Esophagus (tissue), 2 donors: ENCODE results near the gene ZDHHC3. TPM values are rescaled to one million over a fixed set of nuclear protein-coding genes. Genes with fewer than 3 reads are reported as not detected.

Experiments
- H3K27ac ChIP-seq, 2 donors: one replicate each; pipeline ENCODE4 v1.5.1; 2013; ENCODE audit warnings: low read depth in 2 of 2, mild to moderate bottlenecking in 2 of 2, inconsistent platforms in 1 of 2, low read length in 1 of 2, moderate library complexity in 1 of 2
- H3K27me3 ChIP-seq, 2 donors: one replicate each; pipeline ENCODE4 v1.6.1; 2013; ENCODE audit warnings: low read length in 2 of 2, control low read depth in 1 of 2, mild to moderate bottlenecking in 1 of 2; ENCODE audit not compliant: insufficient read depth in 2 of 2, control insufficient read depth in 1 of 2
- H3K36me3 ChIP-seq, 2 donors: one replicate each; pipeline ENCODE4 v1.6.1; 2013; ENCODE audit warnings: low read length in 1 of 2; ENCODE audit not compliant: control insufficient read depth in 2 of 2, insufficient read depth in 2 of 2
- H3K4me1 ChIP-seq, 2 donors: one replicate each; pipeline ENCODE4 v1.6.1; 2013; ENCODE audit warnings: low read length in 1 of 2; ENCODE audit not compliant: control insufficient read depth in 2 of 2, insufficient read depth in 2 of 2
- H3K4me3 ChIP-seq, 2 donors: one replicate each; pipeline ENCODE4 v1.5.1; 2013; ENCODE audit warnings: low read length in 2 of 2, mild to moderate bottlenecking in 2 of 2, low read depth in 1 of 2, moderate library complexity in 1 of 2
- H3K9me3 ChIP-seq, 2 donors: one replicate each; pipeline ENCODE4 v1.6.1; 2013; ENCODE audit warnings: mild to moderate bottlenecking in 2 of 2, low read depth in 1 of 2, low read length in 1 of 2, moderate library complexity in 1 of 2; ENCODE audit not compliant: control insufficient read depth in 2 of 2, insufficient read depth in 1 of 2
- WGBS, 2 donors: extraction: QIAGEN DNeasy Blood & Tissue Kit; methylation state at CpG; one replicate each; pipeline ENCODE4 v1.1.7; 2013; 5-methylcytosine and 5-hydroxymethylcytosine counted together
- polyA plus RNA-seq, 2 donors: library from polyadenylated mRNA; stranded (reverse); fragments of 200-250 nt; gene quantifications; one replicate each; pipeline ENCODE4 v1.2.3, GENCODE V29; 2013
- donor health status: healthy with polysubstance abuse.
- donor health status: Bipolar disorder and iron deficiency.

Gene ZDHHC3
- polyA plus RNA-seq, 2 donors, result 26.0 to 50.1 TPM

DNA sequence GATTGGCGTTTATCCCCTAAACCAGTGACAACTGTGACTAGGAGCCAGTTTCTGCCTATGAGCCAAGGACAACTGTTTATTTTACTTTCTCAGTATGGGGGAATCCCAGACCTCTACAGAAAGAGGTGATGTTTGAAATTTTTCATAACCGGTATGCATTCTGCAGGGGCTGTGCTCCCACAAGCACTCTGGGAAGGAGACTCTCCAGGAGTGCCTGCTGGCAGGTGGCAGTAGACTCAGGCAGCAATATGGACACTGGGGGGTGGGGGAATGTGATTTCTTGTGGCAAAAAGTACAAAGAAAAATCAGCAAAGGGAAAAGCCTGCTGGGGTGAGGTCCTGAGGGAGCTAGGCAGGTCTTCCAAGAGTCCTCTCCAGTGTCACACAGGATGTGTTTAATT lies 95.7 kb downstream of the ZDHHC3 start:
- H3K9me3 ChIP-seq, result no peaks in the 10 kb centered on the region
- H3K4me3 ChIP-seq, result no peak overlapping the region
- no peak overlapping the region for H3K27ac ChIP-seq
- peaks cover 0 to 8% of the 10 kb centered on the region in 2 donors for H3K4me1 ChIP-seq
- no peaks in the 10 kb centered on the region for H3K36me3 ChIP-seq
- H3K27me3 ChIP-seq, result no peaks in the 10 kb centered on the region
- 57 to 60% methylated on average over 2 of the region's 2 CpGs for WGBS, 2 donors

DNA sequence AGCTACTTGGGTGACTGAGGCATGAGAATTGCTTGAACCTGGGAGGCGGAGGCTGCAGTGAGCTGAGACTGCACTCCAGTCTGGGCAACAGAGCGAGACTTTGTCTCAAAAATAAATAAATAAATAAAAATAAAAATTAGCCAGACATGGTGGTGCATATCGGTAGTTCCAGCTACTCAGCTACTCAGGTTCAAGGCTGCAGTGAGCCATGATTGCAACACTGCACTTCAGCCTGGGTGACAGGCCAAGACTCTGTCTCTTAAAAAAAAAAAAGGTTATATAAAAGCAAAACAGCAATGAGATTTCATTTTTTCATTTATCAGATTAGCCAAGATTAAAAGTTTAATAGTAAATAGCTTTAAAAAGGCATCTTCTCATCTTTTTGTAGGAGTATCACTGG lies 98.6 kb downstream of the ZDHHC3 start:
- Histone ChIP-seq H3K4me1 (no peaks in the 10 kb centered on the region), H3K4me3 (no peak overlapping the region), H3K36me3 (no peaks in the 10 kb centered on the region), H3K9me3 (no peaks in the 10 kb centered on the region), H3K27ac (no peak overlapping the region), H3K27me3 (no peaks in the 10 kb centered on the region)
- WGBS, 2 donors, result 93 to 94% methylated on average over 3 of the region's 3 CpGs

DNA sequence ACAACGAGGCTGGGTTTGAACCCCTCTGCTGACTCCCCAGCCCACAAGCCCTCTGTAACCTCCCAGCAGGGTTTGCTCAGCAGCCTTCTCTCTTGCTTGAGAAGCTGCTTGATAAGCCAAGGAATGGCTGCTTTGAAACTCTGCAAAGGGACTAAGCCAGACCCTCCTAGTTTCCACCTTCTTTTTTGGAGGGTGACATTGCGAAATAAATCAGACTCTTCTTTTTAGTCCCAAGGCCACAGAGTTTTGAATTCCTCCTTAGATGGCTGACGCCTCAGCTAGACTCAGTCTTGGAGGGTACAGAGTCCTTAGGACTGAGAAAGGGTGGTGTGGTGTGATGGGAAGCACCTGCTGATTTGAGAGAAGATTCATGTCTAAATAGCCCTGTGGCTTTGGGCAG lies 100.4 kb downstream of the ZDHHC3 start:
- H3K27me3 ChIP-seq, result no peaks in the 10 kb centered on the region
- no peaks in the 10 kb centered on the region for H3K9me3 ChIP-seq
- no peaks in the 10 kb centered on the region for H3K36me3 ChIP-seq
- 82 to 84% methylated on average over 3 of the region's 3 CpGs for WGBS, 2 donors
- no peak overlapping the region for H3K27ac ChIP-seq
- no peaks in the 10 kb centered on the region for H3K4me1 ChIP-seq
- H3K4me3 ChIP-seq, result no peak overlapping the region

Other genes starting within 250 kb of the ZDHHC3 start
- under 1 TPM; 0.53 to 0.89 TPM for gene ZNF501, start 246.5 kb downstream of the ZDHHC3 start, polyA plus RNA-seq
- 1 to 10 TPM; 6.3 to 7.0 TPM for gene KIAA1143, start 214.6 kb downstream of the ZDHHC3 start, polyA plus RNA-seq
- 1 to 10 TPM; 4.2 to 4.3 TPM for gene KIF15, start 214.4 kb downstream of the ZDHHC3 start, polyA plus RNA-seq
- 10 to 100 TPM in 1 of 2 donors, 1 to 10 TPM in 1; 8.3 to 10.9 TPM for gene TMEM42, start 114.3 kb downstream of the ZDHHC3 start, polyA plus RNA-seq
- gene TGM4, start 101.6 kb downstream of the ZDHHC3 start, polyA plus RNA-seq, result not detected
- gene EXOSC7, start 70 bp upstream of the ZDHHC3 start, polyA plus RNA-seq, result 10 to 100 TPM; 23.5 to 38.7 TPM
- 10 to 100 TPM in 1 of 2 donors, 1 to 10 TPM in 1; 7.5 to 12.6 TPM for gene CLEC3B, start 50.1 kb upstream of the ZDHHC3 start, polyA plus RNA-seq
- gene CDCP1, start 170.2 kb upstream of the ZDHHC3 start, polyA plus RNA-seq, result 10 to 100 TPM; 21.0 to 24.3 TPM